WTC11 (cell line): ENCODE measurements around the gene LVRN. TPM values are rescaled to one million over a fixed set of nuclear protein-coding genes. Genes with fewer than 3 reads are reported as not detected.

Experiments used
- ATAC-seq: fragments of 200-7000 bp; cut with Tn5 transposase; 2 replicates; pipeline ENCODE4 v1.10.0; 2021; ENCODE audit warnings: mild to moderate bottlenecking, moderate library complexity
- CTCF ChIA-PET: fragments of 300-600 bp; sonication (Branson Sonifier 250); formaldehyde crosslinking; loops from one replicate; lab custom pipeline; 2021; ENCODE audit warnings: antibody characterized with exemption; lab: Charles Lee
- POLR2A ChIA-PET: fragments of 350-600 bp; sonication (Branson Sonifier 250); formaldehyde crosslinking; loops from one replicate; lab custom pipeline; 2021; ENCODE audit warnings: antibody characterized with exemption; lab: Charles Lee
- DNase-seq: peaks from one replicate; pipeline ENCODE4 v3.0.0; 2021; ENCODE audit warnings: low spot score
- H3K27ac Mint-ChIP-seq: 2 replicates; pipeline ENCODE4 v1.8.0; 2021; ENCODE audit warnings: mixed read lengths
- H3K27me3 Mint-ChIP-seq: 2 replicates; pipeline ENCODE4 v1.8.0; 2021; ENCODE audit warnings: low read depth, mild to moderate bottlenecking, moderate library complexity, mixed read lengths
- H3K36me3 Mint-ChIP-seq: 2 replicates; pipeline ENCODE4 v1.8.0; 2021; ENCODE audit warnings: mixed read lengths
- H3K4me1 Mint-ChIP-seq: 2 replicates; pipeline ENCODE4 v1.8.0; 2022; ENCODE audit warnings: mixed read lengths
- H3K4me3 Mint-ChIP-seq: 2 replicates; pipeline ENCODE4 v1.8.0; 2021; ENCODE audit warnings: mild to moderate bottlenecking, moderate library complexity, mixed read lengths
- H3K9me3 Mint-ChIP-seq: 2 replicates; pipeline ENCODE4 v1.8.0; 2021; ENCODE audit warnings: mixed read lengths
- ARID4B ChIP-seq: sonication (generic); formaldehyde crosslinking; IDR thresholded peaks from 2 replicates; pipeline ENCODE4 v1.8.0; 2023; ENCODE audit warnings: missing genetic modification reagents, mild to moderate bottlenecking, borderline replicate concordance
- ATF3 ChIP-seq: sonication (generic); formaldehyde crosslinking; conservative IDR thresholded peaks from 2 replicates; pipeline ENCODE4 v1.8.1; 2022; ENCODE audit warnings: mild to moderate bottlenecking, missing genetic modification reagents
- CREM ChIP-seq: sonication (generic); formaldehyde crosslinking; IDR thresholded peaks from 2 replicates; pipeline ENCODE4 v1.8.1; 2022; ENCODE audit warnings: mild to moderate bottlenecking, missing genetic modification reagents, moderate library complexity
- GTF2I ChIP-seq: fragments of 250-450 bp; sonication (Bioruptor Pico); conservative IDR thresholded peaks from 2 replicates; pipeline ENCODE4 v1.4.0; 2021; ENCODE audit warnings: mild to moderate bottlenecking
- KAT7 ChIP-seq: sonication (generic); formaldehyde crosslinking; IDR thresholded peaks from 2 replicates; pipeline ENCODE4 v1.8.1; 2023; ENCODE audit warnings: missing genetic modification reagents, mild to moderate bottlenecking, borderline replicate concordance
- NR1H2 ChIP-seq: sonication (generic); formaldehyde crosslinking; IDR thresholded peaks from 2 replicates; pipeline ENCODE4 v1.9.0; 2021; ENCODE audit warnings: mild to moderate bottlenecking, moderate library complexity, missing genetic modification reagents
- RELA ChIP-seq: sonication (generic); formaldehyde crosslinking; IDR thresholded peaks from 2 replicates; pipeline ENCODE4 v1.8.1; 2022; ENCODE audit warnings: missing genetic modification reagents, mild to moderate bottlenecking, borderline replicate concordance
- SMAD3 ChIP-seq: sonication (generic); formaldehyde crosslinking; IDR thresholded peaks from 2 replicates; pipeline ENCODE4 v1.8.0; 2022; ENCODE audit warnings: missing genetic modification reagents, mild to moderate bottlenecking, borderline replicate concordance
- TP53 ChIP-seq: sonication (generic); formaldehyde crosslinking; IDR thresholded peaks from 2 replicates; pipeline ENCODE4 v1.8.1; 2023; ENCODE audit warnings: mild to moderate bottlenecking, missing genetic modification reagents
- USF1 ChIP-seq: sonication (generic); formaldehyde crosslinking; IDR thresholded peaks from 2 replicates; pipeline ENCODE4 v1.8.0; 2022; ENCODE audit warnings: mild to moderate bottlenecking, missing genetic modification reagents
- ZNF121 ChIP-seq: sonication (generic); formaldehyde crosslinking; IDR thresholded peaks from 2 replicates; pipeline ENCODE4 v1.8.0; 2023; ENCODE audit warnings: missing genetic modification reagents
- ZNF281 ChIP-seq: sonication (generic); formaldehyde crosslinking; IDR thresholded peaks from 2 replicates; pipeline ENCODE4 v1.8.0; 2023; ENCODE audit warnings: mild to moderate bottlenecking, missing genetic modification reagents
- ZNF416 ChIP-seq: fragments of 250-450 bp; sonication (Bioruptor Pico); IDR thresholded peaks from 2 replicates; pipeline ENCODE4 v1.9.0; 2021; ENCODE audit warnings: mild to moderate bottlenecking, inconsistent platforms
- total RNA-seq: library from RNA; stranded (reverse); gene quantifications from 3 replicates; pipeline ENCODE4 v1.2.3, GENCODE V29; 2021
- TF ChIP-seq, protein P1 (sequence below): sonication (generic); formaldehyde crosslinking; IDR thresholded peaks from 2 replicates; pipeline ENCODE4 v1.8.0; 2022; ENCODE audit warnings: mild to moderate bottlenecking, missing genetic modification reagents

Gene LVRN
- total RNA-seq, 1 experiment from 2014 or later, result 0.13 TPM

- peak overlapping the region; percentile 62 for H3K4me3 Mint-ChIP-seq
- TF ChIP-seq RELA (CRISPR knock-in tag) (no peak), ATF3 (CRISPR knock-in tag) (no peak), ZNF121 (CRISPR knock-in tag) (no peak), SMAD3 (CRISPR knock-in tag) (no peak), ZNF416 (CRISPR knock-in tag) (no peak), GTF2I (CRISPR knock-in tag) (no peak), NR1H2 (no peak), ARID4B (CRISPR knock-in tag) (no peak), KAT7 (no peak)
- TF ChIP-seq, protein P1, sequence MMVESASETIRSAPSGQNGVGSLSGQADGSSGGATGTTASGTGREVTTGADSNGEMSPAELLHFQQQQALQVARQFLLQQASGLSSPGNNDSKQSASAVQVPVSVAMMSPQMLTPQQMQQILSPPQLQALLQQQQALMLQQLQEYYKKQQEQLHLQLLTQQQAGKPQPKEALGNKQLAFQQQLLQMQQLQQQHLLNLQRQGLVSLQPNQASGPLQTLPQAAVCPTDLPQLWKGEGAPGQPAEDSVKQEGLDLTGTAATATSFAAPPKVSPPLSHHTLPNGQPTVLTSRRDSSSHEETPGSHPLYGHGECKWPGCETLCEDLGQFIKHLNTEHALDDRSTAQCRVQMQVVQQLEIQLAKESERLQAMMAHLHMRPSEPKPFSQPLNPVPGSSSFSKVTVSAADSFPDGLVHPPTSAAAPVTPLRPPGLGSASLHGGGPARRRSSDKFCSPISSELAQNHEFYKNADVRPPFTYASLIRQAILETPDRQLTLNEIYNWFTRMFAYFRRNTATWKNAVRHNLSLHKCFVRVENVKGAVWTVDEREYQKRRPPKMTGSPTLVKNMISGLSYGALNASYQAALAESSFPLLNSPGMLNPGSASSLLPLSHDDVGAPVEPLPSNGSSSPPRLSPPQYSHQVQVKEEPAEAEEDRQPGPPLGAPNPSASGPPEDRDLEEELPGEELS (CRISPR knock-in tag), result no peak
- TF ChIP-seq, all 79 proteins: peak for 0
- DNase-seq, result peak; percentile 20
- Mint-ChIP-seq H3K4me1 (peaks cover 6% of the 10 kb centered on the region), H3K9me3 (no peaks in the 10 kb centered on the region), H3K27me3 (peaks cover 70% of the 10 kb centered on the region), H3K36me3 (no peaks in the 10 kb centered on the region), H3K27ac (no peak overlapping the region)
- ChIA-PET CTCF (interaction anchor here (1.2 to 2.6 kb wide), 3 partner anchors 59 to 329 kb away, joined by 4 to 6 read pairs (median 5); no protein-coding TSS in a partner anchor), POLR2A (no interaction called here)
- peak; percentile 9; the same call in 1 of the 2 replicates for ATAC-seq
Observed at GRCh38 chr5:115963566-115963965, 1.3 kb downstream of the LVRN start.

- TF ChIP-seq ZNF281 (CRISPR knock-in tag), result no peak
- no peak overlapping the region for H3K4me3 Mint-ChIP-seq
- peaks cover 1% of the 10 kb centered on the region; the same call in 1 of the 2 replicates for H3K4me1 Mint-ChIP-seq
- peaks cover 9% of the 10 kb centered on the region for H3K9me3 Mint-ChIP-seq
- ATAC-seq (peak; percentile 51; the same call in 1 of the 2 replicates), DNase-seq (no peak)
- CTCF ChIA-PET, result interaction anchor here (0.6 kb wide), 1 partner anchor 195 kb away, joined by 3 read pairs; no protein-coding TSS in a partner anchor
- peaks cover 25% of the 10 kb centered on the region for H3K27me3 Mint-ChIP-seq
- H3K27ac Mint-ChIP-seq, result no peak overlapping the region
- H3K36me3 Mint-ChIP-seq, result no peaks in the 10 kb centered on the region
- POLR2A ChIA-PET, result no interaction called here
Observed at GRCh38 chr5:115968770-115969169, 6.5 kb downstream of the LVRN start.

- ATAC-seq, result no peak
- TF ChIP-seq CREM (CRISPR knock-in tag) (no peak), ZNF281 (CRISPR knock-in tag) (no peak), USF1 (no peak), TP53 (CRISPR knock-in tag) (no peak)
- ChIA-PET CTCF (no interaction called here), POLR2A (no interaction called here)
- Mint-ChIP-seq H3K27me3 (no peaks in the 10 kb centered on the region), H3K36me3 (no peaks in the 10 kb centered on the region), H3K4me1 (no peaks in the 10 kb centered on the region), H3K4me3 (no peak overlapping the region), H3K27ac (no peak overlapping the region), H3K9me3 (peaks cover 2% of the 10 kb centered on the region; the same call in 1 of the 2 replicates)
- DNase-seq, result no peak
Observed at GRCh38 chr5:115977096-115977495, 14.8 kb downstream of the LVRN start.
